GM18505 (cell line): ENCODE results near the gene ARID3A.
"Not testable (repeated sequence)": the region's sequence is repeated elsewhere in the genome, so short reads cannot be mapped to it uniquely, and the experiment has no call there.

Experiments used
- ATAC-seq: cut with Tn5 transposase; IDR thresholded peaks from one replicate; pipeline ENCODE4 v1.9.1; 2021; ENCODE audit not compliant: unreplicated experiment
- POLR2A ChIP-seq: IDR thresholded peaks from 4 replicates; pipeline ENCODE4 v1.6.1; 2011; ENCODE audit warnings: borderline replicate concordance; ENCODE audit not compliant: insufficient read depth, insufficient read length; ENCODE audit errors: extremely low read depth

The ARID3A gene

GRCh38 chr19:925526-926322 lies at the start of gene ARID3A:
Gene ARID3A (plus strand): TSS chr19:926035. CDS start chr19:929529, 3,494 bp downstream.
- ATAC-seq = peak; percentile 39
- peak; percentile 61 for TF ChIP-seq POLR2A

- TF ChIP-seq POLR2A = no peak
- ATAC-seq = no peak
Measured at GRCh38 chr19:876089-876488, 49.7 kb upstream of the ARID3A start.

- ATAC-seq = no peak
- TF ChIP-seq POLR2A = no peak
Measured at GRCh38 chr19:876780-877314, 49.0 kb upstream of the ARID3A start.

GRCh38 chr19:877992-878660 lies 47.7 kb upstream of the ARID3A start:
- ATAC-seq = not testable (repeated sequence)

DNA sequence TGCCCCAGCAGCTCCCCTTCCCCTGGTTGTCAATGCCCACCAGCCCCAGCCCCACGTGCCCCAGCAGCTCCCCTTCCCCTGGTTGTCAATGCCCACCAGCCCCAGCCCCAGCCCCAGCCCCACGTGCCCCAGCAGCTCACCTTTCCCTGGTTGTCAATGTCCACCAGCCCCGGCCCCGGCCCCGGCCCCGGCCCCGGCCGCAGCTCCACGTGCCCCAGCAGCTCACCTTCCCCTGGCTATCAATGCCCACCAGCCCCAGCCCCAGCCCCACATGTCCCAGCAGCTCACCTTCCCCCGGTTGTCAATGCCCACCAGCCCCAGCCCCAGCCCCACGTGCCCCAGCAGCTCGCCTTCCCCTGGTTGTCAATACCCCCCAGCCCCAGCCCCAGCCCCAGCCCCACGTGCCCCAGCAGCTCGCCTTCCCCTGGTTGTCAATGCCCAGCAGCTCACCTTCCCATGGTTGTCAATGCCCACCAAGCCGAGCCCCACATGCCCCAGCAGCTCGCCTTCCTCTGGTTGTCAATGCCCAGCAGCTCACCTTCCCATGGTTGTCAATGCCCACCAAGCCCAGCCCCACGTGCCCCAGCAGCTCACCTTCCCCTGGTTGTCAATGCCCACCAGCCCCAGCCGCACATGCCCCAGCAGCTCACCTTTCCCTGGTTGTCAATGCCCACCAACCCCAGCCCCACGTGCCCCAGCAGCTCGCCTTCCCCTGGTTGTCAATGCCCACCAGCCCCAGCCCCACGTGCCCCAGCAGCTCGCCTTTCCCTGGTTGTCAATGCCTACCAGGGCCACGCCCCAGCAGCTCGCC lies 46.9 kb upstream of the ARID3A start:
- not testable (repeated sequence) for ATAC-seq

- no peak for ATAC-seq
- no peak for TF ChIP-seq POLR2A
Measured at GRCh38 chr19:879711-880438, 46.0 kb upstream of the ARID3A start.

DNA sequence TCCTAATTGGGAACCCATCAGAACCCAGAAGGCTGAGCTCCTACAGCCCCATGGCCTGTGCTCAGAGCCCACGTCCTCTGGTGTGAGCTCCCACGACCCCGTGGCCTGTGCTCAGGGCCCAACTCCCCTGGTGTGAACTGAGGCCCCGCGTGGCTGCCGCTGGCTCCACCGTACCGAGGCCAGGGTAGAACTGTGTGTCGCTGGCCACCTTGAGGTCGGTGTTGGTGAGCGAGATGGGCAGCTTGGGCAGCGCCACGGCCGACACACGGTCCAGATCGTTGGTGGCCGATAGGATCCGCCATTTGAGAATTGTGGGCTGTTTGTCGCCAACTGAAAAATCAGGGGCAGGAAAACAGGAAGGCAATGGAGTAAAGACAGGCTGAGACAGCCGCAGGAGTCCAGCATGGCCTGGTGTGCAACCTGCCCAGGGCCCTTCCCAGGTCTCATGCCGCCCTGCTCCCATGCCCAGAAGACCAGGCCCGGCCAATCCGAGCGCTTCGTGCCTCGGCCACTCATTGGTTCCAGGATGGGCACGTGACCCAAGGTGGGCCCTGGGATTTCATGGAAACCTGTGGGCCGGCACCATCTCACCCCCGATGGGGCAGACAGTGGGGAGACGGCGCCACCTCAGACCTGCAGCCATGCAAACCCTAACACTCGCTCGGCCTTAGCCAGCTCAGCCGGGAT lies 44.3 kb upstream of the ARID3A start:
- no peak for TF ChIP-seq POLR2A
- no peak for ATAC-seq

DNA sequence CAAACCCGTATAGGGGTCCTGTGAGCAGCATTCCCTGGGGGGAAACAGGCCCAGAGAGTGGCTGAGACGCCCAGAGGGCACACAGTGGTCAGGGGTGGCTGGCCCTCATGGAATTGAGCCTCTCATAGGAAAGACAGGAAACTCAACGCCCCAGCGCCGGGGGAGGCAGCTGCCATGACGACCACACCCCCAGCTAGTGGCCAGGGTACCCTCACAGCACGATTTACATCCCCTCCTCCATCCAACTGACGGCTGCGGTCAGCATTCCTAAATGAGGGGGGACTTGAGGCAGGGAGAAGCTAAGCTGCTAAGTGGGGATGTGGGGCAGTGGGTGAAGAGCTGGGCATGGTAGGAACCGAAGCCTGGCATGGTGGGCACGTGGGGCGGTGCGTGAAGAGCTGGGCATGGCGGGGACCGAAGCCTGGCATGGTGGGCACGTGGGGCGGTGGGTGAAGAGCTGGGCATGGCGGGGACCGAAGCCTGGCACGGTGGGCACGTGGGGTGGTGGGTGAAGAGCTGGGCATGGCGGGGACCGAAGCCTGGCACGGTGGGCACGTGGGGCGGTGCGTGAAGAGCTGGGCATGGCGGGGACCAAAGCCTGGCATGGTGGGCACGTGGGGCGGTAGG lies 42.9 kb upstream of the ARID3A start:
- no peak for ATAC-seq
- TF ChIP-seq POLR2A = no peak

- no peak for ATAC-seq
- TF ChIP-seq POLR2A = no peak
Measured at GRCh38 chr19:883661-884211, 42.1 kb upstream of the ARID3A start.

- TF ChIP-seq POLR2A = no peak
- no peak for ATAC-seq
Measured at GRCh38 chr19:884420-885211, 41.2 kb upstream of the ARID3A start.

DNA sequence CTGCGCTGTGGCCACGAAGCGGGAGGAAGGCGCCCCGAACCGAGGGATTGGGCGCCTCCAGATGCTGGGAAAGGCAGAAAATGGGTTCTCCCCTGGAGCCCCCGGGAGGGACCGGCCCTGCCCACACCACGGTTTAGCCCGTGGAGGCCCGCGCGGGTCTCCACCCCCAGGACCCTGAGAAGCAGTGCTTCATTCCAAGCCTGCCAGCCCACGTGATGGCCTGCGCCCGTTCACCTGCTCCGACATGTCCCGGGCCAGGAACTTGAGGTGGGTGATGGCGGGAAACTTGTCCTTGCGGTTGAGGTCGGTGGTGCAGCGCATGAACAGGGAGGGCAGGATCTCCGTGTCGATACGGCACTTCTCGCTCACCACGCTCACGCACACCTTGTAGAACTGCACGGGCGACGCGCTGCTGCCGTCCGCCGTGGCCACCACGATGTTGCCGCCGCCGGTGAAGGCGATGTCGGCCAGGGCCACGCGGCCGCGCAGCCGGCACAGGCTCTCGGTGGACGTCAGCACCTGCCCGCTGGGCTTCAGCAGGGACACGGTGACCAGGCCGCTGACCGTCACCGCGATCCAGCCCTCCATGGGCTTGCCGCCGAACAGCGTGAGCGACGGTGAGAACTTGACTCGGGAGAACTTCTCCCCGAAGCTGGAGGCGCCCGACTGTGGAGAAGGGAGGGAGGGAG lies 40.2 kb upstream of the ARID3A start:
- TF ChIP-seq POLR2A = no peak
- no peak for ATAC-seq

- ATAC-seq = no peak
- TF ChIP-seq POLR2A = no peak
Measured at GRCh38 chr19:887072-887471, 38.8 kb upstream of the ARID3A start.
